IMR-90 (cell line): Measurements from ENCODE around the gene CEP170B. TPM values are rescaled to one million over a fixed set of nuclear protein-coding genes. Genes with fewer than 3 reads are reported as not detected.

Source experiments
- ATAC-seq: fragments of 200-7000 bp; cut with Tn5 transposase; 2 replicates; pipeline ENCODE4 v1.9.1; 2020; ENCODE audit warnings: low read depth, mild to moderate bottlenecking, moderate library complexity
- BruUV-seq: library from RNA; stranded (reverse); fragments of 400-500 nt; replicated peaks from 2 replicates; lab custom pipeline; 2021; lab: Mats Ljungman, UMichigan
- CTCF ChIA-PET: fragments of 300-600 bp; formaldehyde crosslinking; extraction: SDS; loops from one replicate; lab custom pipeline; 2021; ENCODE audit warnings: antibody characterized with exemption; lab: Yijun Ruan, JAX
- POLR2A ChIA-PET: fragments of 300-600 bp; sonication (Branson Sonifier 250); formaldehyde crosslinking; loops from one replicate; lab custom pipeline; 2022; ENCODE audit warnings: antibody characterized with exemption; ENCODE audit not compliant: unreplicated experiment; lab: Charles Lee
- DNase-seq: peaks from one replicate; pipeline ENCODE4 v3.0.0; 2013
- H2AFZ ChIP-seq: replicated peaks from 2 replicates; pipeline ENCODE3; 2013; ENCODE audit warnings: low read length, mild to moderate bottlenecking; ENCODE audit not compliant: poor library complexity
- H2AK5ac ChIP-seq: 2 replicates; pipeline ENCODE4 v1.6.1; 2013; ENCODE audit warnings: low read depth, low read length, inconsistent platforms
- H2AK9ac ChIP-seq: replicated peaks from 2 replicates; pipeline ENCODE3; 2013; ENCODE audit warnings: mild to moderate bottlenecking, low read depth, low read length, moderate library complexity; ENCODE audit not compliant: poor library complexity
- H2BK120ac ChIP-seq: 2 replicates; pipeline ENCODE4 v1.6.1; 2013; ENCODE audit warnings: low read depth, low read length, inconsistent platforms
- H2BK15ac ChIP-seq: 3 replicates; pipeline ENCODE4 v1.6.1; 2013; ENCODE audit warnings: low read depth, low read length, inconsistent platforms
- H2BK20ac ChIP-seq: 2 replicates; pipeline ENCODE4 v1.6.1; 2013; ENCODE audit warnings: low read depth, mild to moderate bottlenecking, inconsistent platforms, low read length, moderate library complexity
- H2BK5ac ChIP-seq: 2 replicates; pipeline ENCODE4 v1.6.1; 2013; ENCODE audit warnings: mild to moderate bottlenecking, low read depth, low read length, inconsistent platforms; ENCODE audit not compliant: poor library complexity, severe bottlenecking
- H3K14ac ChIP-seq: replicated peaks from 2 replicates; pipeline ENCODE4 v1.6.1; 2013; ENCODE audit warnings: low read depth, low read length, inconsistent platforms
- H3K18ac ChIP-seq: 2 replicates; pipeline ENCODE4 v1.6.1; 2013; ENCODE audit warnings: low read depth, low read length, control low read depth
- H3K23ac ChIP-seq: 2 replicates; pipeline ENCODE4 v1.6.1; 2013; ENCODE audit warnings: low read depth, low read length, inconsistent platforms
- H3K27ac ChIP-seq: 2 replicates; pipeline ENCODE4 v1.5.1; 2013; ENCODE audit warnings: mild to moderate bottlenecking, control low read depth, low read length; ENCODE audit not compliant: insufficient read depth
- H3K27me3 ChIP-seq: 2 replicates; pipeline ENCODE4 v1.6.1; 2013; ENCODE audit warnings: low read length; ENCODE audit not compliant: control insufficient read depth, insufficient read depth
- H3K36me3 ChIP-seq: 2 replicates; pipeline ENCODE4 v1.6.1; 2013; ENCODE audit warnings: low read length, mixed read lengths; ENCODE audit not compliant: control insufficient read depth, insufficient read depth
- H3K4ac ChIP-seq: 2 replicates; pipeline ENCODE4 v1.6.1; 2013; ENCODE audit warnings: low read depth, low read length, inconsistent platforms
- H3K4me1 ChIP-seq: 2 replicates; pipeline ENCODE4 v1.6.1; 2013; ENCODE audit warnings: low read length, mixed read lengths; ENCODE audit not compliant: control insufficient read depth, insufficient read depth
- H3K4me2 ChIP-seq: 2 replicates; pipeline ENCODE4 v1.6.1; 2013; ENCODE audit warnings: low read depth, mild to moderate bottlenecking, control low read depth, low read length, moderate library complexity
- H3K4me3 ChIP-seq: 2 replicates; pipeline ENCODE4 v1.5.1; 2013; ENCODE audit warnings: low read depth, mild to moderate bottlenecking, control low read depth, low read length, moderate library complexity; ENCODE audit not compliant: insufficient read depth
- H3K56ac ChIP-seq: 2 replicates; pipeline ENCODE4 v1.6.1; 2013; ENCODE audit warnings: low read length, inconsistent platforms; ENCODE audit not compliant: insufficient read depth; ENCODE audit errors: extremely low read depth
- H3K79me1 ChIP-seq, 2 experiments: 2 replicates each; pipeline ENCODE4 v1.6.1; 2013; ENCODE audit warnings: low read length in 2 of 2, inconsistent platforms in 1 of 2, low read depth in 1 of 2
- H3K9ac ChIP-seq: 2 replicates; pipeline ENCODE4 v1.6.1; 2013; ENCODE audit warnings: low read depth, low read length, control low read depth
- H3K9me1 ChIP-seq: 2 replicates; pipeline ENCODE4 v1.6.1; 2013; ENCODE audit warnings: low read length, inconsistent platforms; ENCODE audit not compliant: insufficient read depth
- H3K9me3 ChIP-seq: 2 replicates; pipeline ENCODE4 v1.6.1; 2013; ENCODE audit warnings: low read length; ENCODE audit not compliant: control insufficient read depth, insufficient read depth
- H4K20me1 ChIP-seq: 2 replicates; pipeline ENCODE4 v1.6.1; 2013; ENCODE audit warnings: low read length, inconsistent platforms; ENCODE audit not compliant: insufficient read depth
- H4K5ac ChIP-seq: 2 replicates; pipeline ENCODE4 v1.6.1; 2013; ENCODE audit warnings: mild to moderate bottlenecking, low read depth, low read length, control low read depth
- H4K8ac ChIP-seq, 2 experiments: 2 replicates each; pipeline ENCODE4 v1.6.1; 2013; ENCODE audit warnings: low read depth in 2 of 2, low read length in 2 of 2, control low read depth in 1 of 2, inconsistent platforms in 1 of 2
- H4K91ac ChIP-seq: 2 replicates; pipeline ENCODE4 v1.6.1; 2013; ENCODE audit warnings: low read depth, low read length, inconsistent platforms; ENCODE audit not compliant: insufficient read depth
- BHLHE40 ChIP-seq: fragments of 150-350 bp; IDR thresholded peaks from 2 replicates; pipeline ENCODE4 v1.6.1; 2016; ENCODE audit warnings: mild to moderate bottlenecking, low read depth, low read length
- CEBPB ChIP-seq: IDR thresholded peaks from 2 replicates; pipeline ENCODE4 v1.6.1; 2012; ENCODE audit warnings: low read depth, low read length, improper control_type of control experiment
- CHD1 ChIP-seq: IDR thresholded peaks from 2 replicates; pipeline ENCODE4 v1.6.1; 2012; ENCODE audit warnings: low read depth, low read length, improper control_type of control experiment
- FOS ChIP-seq: fragments of 150-350 bp; IDR thresholded peaks from 2 replicates; pipeline ENCODE4 v1.6.1; 2016; ENCODE audit warnings: low read depth, low read length
- MAFK ChIP-seq: IDR thresholded peaks from 2 replicates; pipeline ENCODE4 v1.6.1; 2012; ENCODE audit warnings: low read depth, low read length, improper control_type of control experiment
- MAZ ChIP-seq: IDR thresholded peaks from 2 replicates; pipeline ENCODE4 v1.6.1; 2012; ENCODE audit warnings: low read depth, mild to moderate bottlenecking, low read length, improper control_type of control experiment, moderate library complexity, borderline replicate concordance
- MXI1 ChIP-seq: IDR thresholded peaks from 2 replicates; pipeline ENCODE4 v1.6.1; 2012; ENCODE audit warnings: low read depth, mild to moderate bottlenecking, low read length, moderate library complexity, borderline replicate concordance
- NFE2L2 ChIP-seq: fragments of 150-350 bp; IDR thresholded peaks from 2 replicates; pipeline ENCODE4 v1.6.1; 2016; ENCODE audit warnings: low read depth, mild to moderate bottlenecking, low read length
- POLR2A ChIP-seq: IDR thresholded peaks from 2 replicates; pipeline ENCODE4 v1.6.1; 2012; ENCODE audit warnings: mild to moderate bottlenecking, low read depth, low read length
- RAD21 ChIP-seq: IDR thresholded peaks from 2 replicates; pipeline ENCODE4 v1.6.1; 2012; ENCODE audit warnings: low read length, improper control_type of control experiment
- RCOR1 ChIP-seq: IDR thresholded peaks from 2 replicates; pipeline ENCODE4 v1.6.1; 2012; ENCODE audit warnings: mild to moderate bottlenecking, low read length, improper control_type of control experiment; ENCODE audit not compliant: insufficient replicate concordance
- RFX5 ChIP-seq: IDR thresholded peaks from 2 replicates; pipeline ENCODE4 v1.8.0; 2012; ENCODE audit warnings: low read depth, mild to moderate bottlenecking, low read length, moderate library complexity
- SMC3 ChIP-seq: fragments of 150-350 bp; IDR thresholded peaks from 2 replicates; pipeline ENCODE4 v1.6.1; 2016; ENCODE audit warnings: low read depth, mild to moderate bottlenecking, antibody characterized with exemption, low read length, moderate library complexity
- WGBS, 2 experiments: methylation state at CpG; one replicate each; pipeline versions ENCODE4 v1.1.5 to v1.1.7; 2013; ENCODE audit warnings: missing lambda C conversion rate in 2 of 2; ENCODE audit not compliant: insufficient read length in 1 of 2; ENCODE audit errors: extremely low coverage in 2 of 2; 5-methylcytosine and 5-hydroxymethylcytosine counted together
- dilution Hi-C: fragments of 300-500 bp; cut with HindIII; formaldehyde crosslinking; loops from one replicate; pipeline ENCODE4 v1.14.3; 2018; ENCODE audit warnings: low sequenced_read_pairs; ENCODE audit not compliant: unreplicated experiment
- in situ Hi-C: fragments of 300-500 bp; cut with MboI; formaldehyde crosslinking; loops from 3 replicates; pipeline ENCODE4 v1.14.3; 2019; ENCODE audit warnings: low sequenced_read_pairs, inconsistent platforms, mixed read lengths
- intact Hi-C: fragments of 100-400 bp; cut with micrococcal nuclease; formaldehyde crosslinking; loops from 2 replicates; pipeline ENCODE4 v1.10.0; 2022
- polyA plus RNA-seq, 3 experiments: library from polyadenylated mRNA; depleted of rRNA; stranded (reverse); fragments of >200 nt; gene quantifications; 2 replicates each; pipeline ENCODE4 v1.2.3, GENCODE V29; 2012; ENCODE audit warnings: low replicate concordance in 1 of 3
- total RNA-seq: library from RNA; depleted of rRNA; stranded (reverse); fragments of >200 nt; gene quantifications from 2 replicates; pipeline ENCODE4 v1.2.3, GENCODE V29; 2012
- TF ChIP-seq, protein P1 (sequence below): fragments of 150-350 bp; IDR thresholded peaks from 2 replicates; pipeline ENCODE4 v1.6.1; 2016; ENCODE audit warnings: low read depth, mild to moderate bottlenecking, low read length, moderate library complexity, borderline replicate concordance
- TF ChIP-seq, protein P2 (sequence below): conservative IDR thresholded peaks from 2 replicates; pipeline ENCODE4 v1.5.1; 2012; ENCODE audit warnings: mild to moderate bottlenecking, low read depth, low read length, improper control_type of control experiment
- TF ChIP-seq, protein P3 (sequence below): fragments of 150-350 bp; IDR thresholded peaks from 2 replicates; pipeline ENCODE4 v1.6.1; 2017; ENCODE audit warnings: mild to moderate bottlenecking, antibody characterized with exemption, low read length, low read depth

Gene CEP170B
- total and polyA plus RNA-seq, 2 of the 4 experiments (the other 2 are of a cell fraction), result 3.6 to 13.1 TPM

DNA sequence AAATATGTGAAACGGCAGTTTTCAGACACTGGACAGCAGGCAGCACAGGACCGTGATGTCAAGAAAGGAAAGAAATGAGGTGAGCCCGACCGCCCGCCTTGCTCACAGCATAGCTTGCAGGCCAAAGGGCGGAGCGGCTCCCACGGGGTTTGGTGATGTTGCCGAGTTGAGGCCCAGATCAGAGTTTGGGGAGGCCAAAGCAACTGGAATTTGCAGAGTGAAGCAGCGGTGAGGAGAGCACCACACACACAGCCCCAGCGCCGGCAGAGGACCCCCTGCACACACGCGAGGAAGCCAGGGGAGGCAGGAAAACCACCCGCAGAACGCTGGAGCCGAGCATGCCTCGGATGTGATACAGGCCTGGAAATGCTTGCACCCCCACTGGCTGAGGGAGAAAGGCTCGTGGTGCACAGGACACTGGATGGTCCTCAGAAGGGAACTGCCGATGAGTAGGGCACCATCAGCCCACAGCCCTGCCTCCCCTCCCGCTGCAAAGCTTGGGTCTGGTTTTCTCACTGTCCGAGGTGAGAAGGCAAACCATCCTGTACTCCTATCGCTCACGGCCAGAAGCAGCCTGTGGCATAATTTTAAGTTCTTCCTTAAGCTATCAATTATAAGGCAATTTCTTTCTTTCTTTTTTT, 33.9 kb downstream of the CEP170B start:
- Histone ChIP-seq H3K36me3 (peaks cover 7% of the 10 kb centered on the region; the same call in 1 of the 2 replicates), H2BK5ac (no peak overlapping the region), H3K18ac (no peak overlapping the region), H2BK15ac (no peak overlapping the region), H4K20me1 (no peaks in the 10 kb centered on the region; the same call in 1 of the 2 replicates), H3K4me2 (no peak overlapping the region), H2AFZ (no peak overlapping the region), H3K9me1 (no peaks in the 10 kb centered on the region), H3K9ac (no peak overlapping the region), H2BK20ac (no peak overlapping the region), H4K5ac (no peak overlapping the region), H3K23ac (no peak overlapping the region), H2BK120ac (no peak overlapping the region), H3K4me1 (no peaks in the 10 kb centered on the region; the same call in 1 of the 2 replicates), H3K27me3 (peaks cover 14% of the 10 kb centered on the region), H3K9me3 (0 out of 2 replicates have a peak, but pooled peaks cover 2% of the 10 kb centered on the region), H3K27ac (no peak overlapping the region), H3K14ac (no peak overlapping the region), H2AK5ac (no peak overlapping the region), H3K56ac (no peak overlapping the region), H2AK9ac (no peak overlapping the region), H4K8ac (no peak overlapping the region), H3K4me3 (no peak overlapping the region), H3K79me1 (no peaks in the 10 kb centered on the region), H4K91ac (no peak overlapping the region), H3K4ac (no peak overlapping the region)
- ATAC-seq (0 out of 2 replicates have a peak, but pooled peaks have one; percentile 9), DNase-seq (no peak)
- ChIA-PET CTCF (interaction anchor here (0.7 kb wide), 1 partner anchor 19 kb away, joined by 7 read pairs; no protein-coding TSS in a partner anchor), POLR2A (no interaction called here)
- in situ Hi-C loops (no loop called here), intact Hi-C loops (no loop called here), dilution Hi-C loops (no loop called here)
- 59% methylated on average over 9 of the region's 24 CpGs; no CpG with 5 or more reads in 1 of the 2 experiments for WGBS, 2 experiments
- BruUV-seq, result no TSS peak
- TF ChIP-seq SMC3 (no peak), NFE2L2 (no peak), RCOR1 (no peak), MAZ (no peak), BHLHE40 (no peak), MAFK (no peak), CEBPB (no peak), FOS (no peak), POLR2A (no peak), MXI1 (no peak), CHD1 (no peak), RFX5 (no peak), RAD21 (no peak)
- TF ChIP-seq, protein P1, sequence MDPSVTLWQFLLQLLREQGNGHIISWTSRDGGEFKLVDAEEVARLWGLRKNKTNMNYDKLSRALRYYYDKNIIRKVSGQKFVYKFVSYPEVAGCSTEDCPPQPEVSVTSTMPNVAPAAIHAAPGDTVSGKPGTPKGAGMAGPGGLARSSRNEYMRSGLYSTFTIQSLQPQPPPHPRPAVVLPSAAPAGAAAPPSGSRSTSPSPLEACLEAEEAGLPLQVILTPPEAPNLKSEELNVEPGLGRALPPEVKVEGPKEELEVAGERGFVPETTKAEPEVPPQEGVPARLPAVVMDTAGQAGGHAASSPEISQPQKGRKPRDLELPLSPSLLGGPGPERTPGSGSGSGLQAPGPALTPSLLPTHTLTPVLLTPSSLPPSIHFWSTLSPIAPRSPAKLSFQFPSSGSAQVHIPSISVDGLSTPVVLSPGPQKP, result no peak
- TF ChIP-seq, protein P2, sequence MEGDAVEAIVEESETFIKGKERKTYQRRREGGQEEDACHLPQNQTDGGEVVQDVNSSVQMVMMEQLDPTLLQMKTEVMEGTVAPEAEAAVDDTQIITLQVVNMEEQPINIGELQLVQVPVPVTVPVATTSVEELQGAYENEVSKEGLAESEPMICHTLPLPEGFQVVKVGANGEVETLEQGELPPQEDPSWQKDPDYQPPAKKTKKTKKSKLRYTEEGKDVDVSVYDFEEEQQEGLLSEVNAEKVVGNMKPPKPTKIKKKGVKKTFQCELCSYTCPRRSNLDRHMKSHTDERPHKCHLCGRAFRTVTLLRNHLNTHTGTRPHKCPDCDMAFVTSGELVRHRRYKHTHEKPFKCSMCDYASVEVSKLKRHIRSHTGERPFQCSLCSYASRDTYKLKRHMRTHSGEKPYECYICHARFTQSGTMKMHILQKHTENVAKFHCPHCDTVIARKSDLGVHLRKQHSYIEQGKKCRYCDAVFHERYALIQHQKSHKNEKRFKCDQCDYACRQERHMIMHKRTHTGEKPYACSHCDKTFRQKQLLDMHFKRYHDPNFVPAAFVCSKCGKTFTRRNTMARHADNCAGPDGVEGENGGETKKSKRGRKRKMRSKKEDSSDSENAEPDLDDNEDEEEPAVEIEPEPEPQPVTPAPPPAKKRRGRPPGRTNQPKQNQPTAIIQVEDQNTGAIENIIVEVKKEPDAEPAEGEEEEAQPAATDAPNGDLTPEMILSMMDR, result no peak
- TF ChIP-seq, protein P3, sequence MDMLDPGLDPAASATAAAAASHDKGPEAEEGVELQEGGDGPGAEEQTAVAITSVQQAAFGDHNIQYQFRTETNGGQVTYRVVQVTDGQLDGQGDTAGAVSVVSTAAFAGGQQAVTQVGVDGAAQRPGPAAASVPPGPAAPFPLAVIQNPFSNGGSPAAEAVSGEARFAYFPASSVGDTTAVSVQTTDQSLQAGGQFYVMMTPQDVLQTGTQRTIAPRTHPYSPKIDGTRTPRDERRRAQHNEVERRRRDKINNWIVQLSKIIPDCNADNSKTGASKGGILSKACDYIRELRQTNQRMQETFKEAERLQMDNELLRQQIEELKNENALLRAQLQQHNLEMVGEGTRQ, result no peak
